K562 (cell line): ENCODE results near the gene PRRC2B. TPM values are rescaled to one million over a fixed set of nuclear protein-coding genes. Genes with fewer than 3 reads are reported as not detected.

ENCODE experiments used
- CBFA2T2 ChIP-seq: fragments of 450-650 bp; conservative IDR thresholded peaks from 2 replicates; pipeline ENCODE4 v1.6.1; 2017; ENCODE audit warnings: mild to moderate bottlenecking
- CBX5 ChIP-seq: IDR thresholded peaks from 2 replicates; pipeline ENCODE4 v1.6.1; 2014; ENCODE audit warnings: low read depth, borderline replicate concordance
- CEBPG ChIP-seq, 3 experiments: fragments of 200-800 bp in 1 of 3; sonication (Bioruptor generic) in 1 of 3; sonication (generic) in 1 of 3; formaldehyde crosslinking in 1 of 3; IDR thresholded peaks in 2 of 3; conservative IDR thresholded peaks in 1 of 3; 2 replicates each; pipeline versions ENCODE4 v1.6.1 to v1.8.0; 2016 to 2022; ENCODE audit warnings: missing compliant biosample characterization in 2 of 3, missing genetic modification characterization in 2 of 3, mild to moderate bottlenecking in 1 of 3, missing genetic modification reagents in 1 of 3
- GTF2A2 ChIP-seq: IDR thresholded peaks from 2 replicates; pipeline ENCODE4 v1.6.1; 2016; ENCODE audit warnings: mild to moderate bottlenecking, missing genetic modification characterization, missing compliant biosample characterization
- HDAC1 ChIP-seq, 2 experiments: fragments of 450-650 bp; IDR thresholded peaks; 2 replicates each; pipeline ENCODE4 v1.6.1; 2016 to 2017; ENCODE audit warnings: inconsistent platforms in 1 of 2, mild to moderate bottlenecking in 1 of 2, moderate library complexity in 1 of 2
- MIER1 ChIP-seq: fragments of 450-650 bp; IDR thresholded peaks from 2 replicates; pipeline ENCODE4 v1.6.1; 2016; ENCODE audit warnings: antibody characterized with exemption, mild to moderate bottlenecking, low read depth
- NCOR1 ChIP-seq: fragments of 450-650 bp; IDR thresholded peaks from 2 replicates; pipeline ENCODE4 v1.6.1; 2016; ENCODE audit warnings: mild to moderate bottlenecking, moderate library complexity
- PKNOX1 ChIP-seq: fragments of 450-650 bp; IDR thresholded peaks from 2 replicates; pipeline ENCODE4 v1.6.1; 2016
- RFX7 ChIP-seq: fragments of 250-450 bp; sonication (Bioruptor Pico); IDR thresholded peaks from 2 replicates; pipeline ENCODE4 v1.5.1; 2021; ENCODE audit warnings: mild to moderate bottlenecking
- SFPQ ChIP-seq: fragments of 200-400 bp; formaldehyde crosslinking; IDR thresholded peaks from 2 replicates; pipeline ENCODE4 v1.6.1; 2017; ENCODE audit warnings: mild to moderate bottlenecking, low read depth, low read length, moderate library complexity
- SOX6 ChIP-seq: fragments of 450-650 bp; IDR thresholded peaks from 2 replicates; pipeline ENCODE4 v1.6.1; 2014; ENCODE audit warnings: mild to moderate bottlenecking
- TAL1 ChIP-seq: fragments of 450-650 bp; IDR thresholded peaks from 2 replicates; pipeline ENCODE4 v1.6.1; 2016; ENCODE audit warnings: mild to moderate bottlenecking
- TRIM24 ChIP-seq, 2 experiments: fragments of 450-650 bp; IDR thresholded peaks; 2 replicates each; pipeline ENCODE4 v1.6.1; 2016
- USF2 ChIP-seq: sonication (generic); formaldehyde crosslinking; IDR thresholded peaks from 2 replicates; pipeline ENCODE4 v1.5.0; 2020; ENCODE audit warnings: missing genetic modification reagents
- ZNF316 ChIP-seq: fragments of 450-650 bp; IDR thresholded peaks from 2 replicates; pipeline ENCODE4 v1.6.1; 2016
- ZNF324 ChIP-seq: fragments of 250-450 bp; sonication (Bioruptor Pico); IDR thresholded peaks from 2 replicates; pipeline ENCODE4 v1.4.0; 2020; ENCODE audit warnings: mild to moderate bottlenecking
- ZNF696 ChIP-seq: fragments of 250-450 bp; sonication (Bioruptor Pico); conservative IDR thresholded peaks from 2 replicates; pipeline ENCODE4 v1.4.0; 2020; ENCODE audit warnings: mild to moderate bottlenecking, moderate library complexity
- polyA plus RNA-seq, 8 experiments: library from polyadenylated mRNA; depleted of rRNA in 4 of 8; stranded (reverse) in 5 of 8; unstranded in 3 of 8; fragments of >200 nt; fragmentation: Nextera tagmentation in 2 of 8; fragmentation: Illumina TruSeq in 1 of 8; extraction: Ambion mirVana in 2 of 8; extraction: Trizol in 1 of 8; gene quantifications; 2 replicates each; pipeline versions ENCODE4 v1.2.1 to v1.2.3, GENCODE V29; 2011 to 2014; ENCODE audit warnings: inconsistent platforms in 1 of 8, missing spikeins in 1 of 8
- total RNA-seq, 7 experiments: library from RNA; depleted of rRNA in 6 of 7; stranded (reverse); fragments of >200 nt in 6 of 7; fragmentation: Illumina TruSeq in 2 of 7; extraction: Trizol in 2 of 7; gene quantifications; 2 replicates each; pipeline versions ENCODE4 v1.2.1 to v1.2.3, GENCODE V29; 2011 to 2021; ENCODE audit warnings: low replicate concordance in 1 of 7
- TF ChIP-seq, protein P1 (sequence below): fragments of 450-650 bp; IDR thresholded peaks from 2 replicates; pipeline ENCODE4 v1.6.1; 2018; ENCODE audit warnings: mild to moderate bottlenecking, low read depth; ENCODE audit not compliant: partially characterized antibody
- TF ChIP-seq, protein P2 (sequence below), 2 experiments: IDR thresholded peaks in 1 of 2; conservative IDR thresholded peaks in 1 of 2; 2 replicates each; pipeline ENCODE4 v1.6.1; 2016; ENCODE audit warnings: low read depth in 2 of 2, mild to moderate bottlenecking in 1 of 2, missing compliant biosample characterization in 1 of 2, missing genetic modification characterization in 1 of 2, moderate library complexity in 1 of 2

Gene PRRC2B
- total and polyA plus RNA-seq, 9 of the 15 experiments (the other 6 are each of a cell fraction or from before 2014, with no cell fraction given), result 0.34 to 125 (median 30.9) TPM

DNA sequence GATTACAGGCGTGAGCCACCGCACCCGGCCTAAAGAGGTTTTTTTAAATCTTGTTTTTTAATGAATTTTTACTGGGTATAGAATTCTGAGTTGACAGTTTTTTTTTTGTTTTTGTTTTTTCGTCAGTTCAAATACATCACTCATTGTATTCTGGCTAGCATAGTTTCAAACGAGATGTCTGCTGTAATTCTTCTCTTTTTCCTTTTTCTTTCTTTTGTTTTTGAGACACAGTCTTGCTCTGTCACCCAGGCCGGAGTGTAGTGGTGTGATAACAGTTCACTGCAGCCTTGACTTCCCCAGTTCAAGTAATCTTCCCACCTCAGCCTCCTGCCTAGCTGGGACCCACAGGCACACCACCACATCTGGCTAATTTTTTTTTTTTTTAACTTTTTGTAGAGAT, 149.3 kb downstream of the PRRC2B start (continued):
- TF ChIP-seq PKNOX1 (peak; percentile 23; the same call in 1 of the 2 replicates), ZNF324 (CRISPR knock-in tag) (no peak), ZNF696 (CRISPR knock-in tag) (no peak), USF2 (no peak), GTF2A2 (tag) (no peak), ZNF316 (0 out of 2 replicates have a peak, but pooled peaks have one; percentile 46), TAL1 (peak; percentile 31; the same call in 1 of the 2 replicates), CBX5 (peak; percentile 90), CEBPG (CRISPR knock-in tag; IDR thresholded peaks at IDR 0.05) (no peak), CEBPG (tag; conservative IDR thresholded peaks at IDR 0.05 in 1 of 2, IDR thresholded peaks at IDR 0.05 in 1 of 2) (no peak), MIER1 (no peak), CBFA2T2 (peak; percentile 33), TRIM24 (IDR thresholded peaks at IDR 0.05) (peak; percentile 75 to 90), HDAC1 (IDR thresholded peaks at IDR 0.05) (peak in 1 of 2 experiments; percentile 88; a peak in 2 of 4 replicates), SOX6 (no peak), SFPQ (no peak), RFX7 (CRISPR knock-in tag) (no peak), NCOR1 (no peak)
- TF ChIP-seq, protein P1, sequence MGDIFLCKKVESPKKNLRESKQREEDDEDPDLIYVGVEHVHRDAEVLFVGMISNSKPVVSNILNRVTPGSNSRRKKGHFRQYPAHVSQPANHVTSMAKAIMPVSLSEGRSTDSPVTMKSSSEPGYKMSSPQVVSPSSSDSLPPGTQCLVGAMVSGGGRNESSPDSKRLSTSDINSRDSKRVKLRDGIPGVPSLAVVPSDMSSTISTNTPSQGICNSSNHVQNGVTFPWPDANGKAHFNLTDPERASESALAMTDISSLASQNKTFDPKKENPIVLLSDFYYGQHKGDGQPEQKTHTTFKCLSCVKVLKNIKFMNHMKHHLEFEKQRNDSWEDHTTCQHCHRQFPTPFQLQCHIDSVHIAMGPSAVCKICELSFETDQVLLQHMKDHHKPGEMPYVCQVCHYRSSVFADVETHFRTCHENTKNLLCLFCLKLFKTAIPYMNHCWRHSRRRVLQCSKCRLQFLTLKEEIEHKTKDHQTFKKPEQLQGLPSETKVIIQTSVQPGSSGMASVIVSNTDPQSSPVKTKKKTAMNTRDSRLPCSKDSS, result peak; percentile 89
- TF ChIP-seq, protein P2, sequence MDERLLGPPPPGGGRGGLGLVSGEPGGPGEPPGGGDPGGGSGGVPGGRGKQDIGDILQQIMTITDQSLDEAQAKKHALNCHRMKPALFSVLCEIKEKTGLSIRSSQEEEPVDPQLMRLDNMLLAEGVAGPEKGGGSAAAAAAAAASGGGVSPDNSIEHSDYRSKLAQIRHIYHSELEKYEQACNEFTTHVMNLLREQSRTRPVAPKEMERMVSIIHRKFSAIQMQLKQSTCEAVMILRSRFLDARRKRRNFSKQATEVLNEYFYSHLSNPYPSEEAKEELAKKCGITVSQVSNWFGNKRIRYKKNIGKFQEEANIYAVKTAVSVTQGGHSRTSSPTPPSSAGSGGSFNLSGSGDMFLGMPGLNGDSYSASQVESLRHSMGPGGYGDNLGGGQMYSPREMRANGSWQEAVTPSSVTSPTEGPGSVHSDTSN (CRISPR knock-in tag; IDR thresholded peaks at IDR 0.05; ENCODE audit: low read depth), result no peak
- TF ChIP-seq, protein P2 (tag; conservative IDR thresholded peaks at IDR 0.05; ENCODE audit: low read depth), result peak; percentile 57
